ENCODE data around the gene CCDC110. TPM values are rescaled to one million over a fixed set of nuclear protein-coding genes. Genes with fewer than 3 reads are reported as not detected.

The CCDC110 gene
- total RNA-seq, 1 experiment from 2014 or later: 2.1 TPM

DNA sequence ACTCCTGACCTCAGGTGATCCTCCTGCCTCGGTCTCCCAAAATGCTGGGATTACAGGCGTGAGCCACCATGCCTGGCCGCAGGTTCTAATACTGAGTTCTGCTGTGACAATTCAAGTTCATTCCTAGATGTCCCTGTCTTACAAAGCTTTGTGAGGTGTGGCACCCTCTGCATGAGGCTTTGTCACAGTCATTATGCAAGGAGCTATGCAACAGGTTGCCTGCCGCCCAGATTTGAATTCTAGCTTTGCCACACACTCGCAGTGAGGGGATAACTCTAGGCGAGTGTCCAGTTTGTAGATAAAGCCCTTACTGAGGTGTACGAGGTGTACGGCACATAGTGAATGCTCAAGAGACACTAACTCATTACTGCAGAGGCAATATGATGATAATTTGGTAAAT lies 3.5 kb downstream of the CCDC110 start:
- TF ChIP-seq TEAD1 (CRISPR knock-in tag; IDR thresholded peaks at IDR 0.05) (no peak), ZNF396 (CRISPR knock-in tag; IDR thresholded peaks at IDR 0.05; ENCODE audit: borderline replicate concordance) (no peak), FOXK1 (CRISPR knock-in tag; IDR thresholded peaks at IDR 0.05) (no peak), TP53 (CRISPR knock-in tag; IDR thresholded peaks at IDR 0.05) (no peak), HMGA2 (CRISPR knock-in tag; IDR thresholded peaks at IDR 0.05) (no peak), NR2C2 (CRISPR knock-in tag; IDR thresholded peaks at IDR 0.05) (no peak), GABPB1 (CRISPR knock-in tag; IDR thresholded peaks at IDR 0.05) (no peak), RELA (CRISPR knock-in tag; IDR thresholded peaks at IDR 0.05; ENCODE audit: borderline replicate concordance) (no peak), MYBL2 (CRISPR knock-in tag; IDR thresholded peaks at IDR 0.05) (no peak), GRHL2 (CRISPR knock-in tag; IDR thresholded peaks at IDR 0.05; ENCODE audit: insufficient replicate concordance, severe bottlenecking) (no peak), EMX1 (CRISPR knock-in tag; IDR thresholded peaks at IDR 0.05) (no peak), ZNF317 (CRISPR knock-in tag; IDR thresholded peaks at IDR 0.05; ENCODE audit: borderline replicate concordance, low read depth) (no peak), NFE2L1 (CRISPR knock-in tag; IDR thresholded peaks at IDR 0.05) (no peak)
- TF ChIP-seq, protein P1, sequence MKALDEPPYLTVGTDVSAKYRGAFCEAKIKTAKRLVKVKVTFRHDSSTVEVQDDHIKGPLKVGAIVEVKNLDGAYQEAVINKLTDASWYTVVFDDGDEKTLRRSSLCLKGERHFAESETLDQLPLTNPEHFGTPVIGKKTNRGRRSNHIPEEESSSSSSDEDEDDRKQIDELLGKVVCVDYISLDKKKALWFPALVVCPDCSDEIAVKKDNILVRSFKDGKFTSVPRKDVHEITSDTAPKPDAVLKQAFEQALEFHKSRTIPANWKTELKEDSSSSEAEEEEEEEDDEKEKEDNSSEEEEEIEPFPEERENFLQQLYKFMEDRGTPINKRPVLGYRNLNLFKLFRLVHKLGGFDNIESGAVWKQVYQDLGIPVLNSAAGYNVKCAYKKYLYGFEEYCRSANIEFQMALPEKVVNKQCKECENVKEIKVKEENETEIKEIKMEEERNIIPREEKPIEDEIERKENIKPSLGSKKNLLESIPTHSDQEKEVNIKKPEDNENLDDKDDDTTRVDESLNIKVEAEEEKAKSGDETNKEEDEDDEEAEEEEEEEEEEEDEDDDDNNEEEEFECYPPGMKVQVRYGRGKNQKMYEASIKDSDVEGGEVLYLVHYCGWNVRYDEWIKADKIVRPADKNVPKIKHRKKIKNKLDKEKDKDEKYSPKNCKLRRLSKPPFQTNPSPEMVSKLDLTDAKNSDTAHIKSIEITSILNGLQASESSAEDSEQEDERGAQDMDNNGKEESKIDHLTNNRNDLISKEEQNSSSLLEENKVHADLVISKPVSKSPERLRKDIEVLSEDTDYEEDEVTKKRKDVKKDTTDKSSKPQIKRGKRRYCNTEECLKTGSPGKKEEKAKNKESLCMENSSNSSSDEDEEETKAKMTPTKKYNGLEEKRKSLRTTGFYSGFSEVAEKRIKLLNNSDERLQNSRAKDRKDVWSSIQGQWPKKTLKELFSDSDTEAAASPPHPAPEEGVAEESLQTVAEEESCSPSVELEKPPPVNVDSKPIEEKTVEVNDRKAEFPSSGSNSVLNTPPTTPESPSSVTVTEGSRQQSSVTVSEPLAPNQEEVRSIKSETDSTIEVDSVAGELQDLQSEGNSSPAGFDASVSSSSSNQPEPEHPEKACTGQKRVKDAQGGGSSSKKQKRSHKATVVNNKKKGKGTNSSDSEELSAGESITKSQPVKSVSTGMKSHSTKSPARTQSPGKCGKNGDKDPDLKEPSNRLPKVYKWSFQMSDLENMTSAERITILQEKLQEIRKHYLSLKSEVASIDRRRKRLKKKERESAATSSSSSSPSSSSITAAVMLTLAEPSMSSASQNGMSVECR (CRISPR knock-in tag; IDR thresholded peaks at IDR 0.05; ENCODE audit: borderline replicate concordance): no peak
- TF ChIP-seq, protein P2, sequence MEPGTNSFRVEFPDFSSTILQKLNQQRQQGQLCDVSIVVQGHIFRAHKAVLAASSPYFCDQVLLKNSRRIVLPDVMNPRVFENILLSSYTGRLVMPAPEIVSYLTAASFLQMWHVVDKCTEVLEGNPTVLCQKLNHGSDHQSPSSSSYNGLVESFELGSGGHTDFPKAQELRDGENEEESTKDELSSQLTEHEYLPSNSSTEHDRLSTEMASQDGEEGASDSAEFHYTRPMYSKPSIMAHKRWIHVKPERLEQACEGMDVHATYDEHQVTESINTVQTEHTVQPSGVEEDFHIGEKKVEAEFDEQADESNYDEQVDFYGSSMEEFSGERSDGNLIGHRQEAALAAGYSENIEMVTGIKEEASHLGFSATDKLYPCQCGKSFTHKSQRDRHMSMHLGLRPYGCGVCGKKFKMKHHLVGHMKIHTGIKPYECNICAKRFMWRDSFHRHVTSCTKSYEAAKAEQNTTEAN (CRISPR knock-in tag; IDR thresholded peaks at IDR 0.05): no peak
- TF ChIP-seq, protein P3, sequence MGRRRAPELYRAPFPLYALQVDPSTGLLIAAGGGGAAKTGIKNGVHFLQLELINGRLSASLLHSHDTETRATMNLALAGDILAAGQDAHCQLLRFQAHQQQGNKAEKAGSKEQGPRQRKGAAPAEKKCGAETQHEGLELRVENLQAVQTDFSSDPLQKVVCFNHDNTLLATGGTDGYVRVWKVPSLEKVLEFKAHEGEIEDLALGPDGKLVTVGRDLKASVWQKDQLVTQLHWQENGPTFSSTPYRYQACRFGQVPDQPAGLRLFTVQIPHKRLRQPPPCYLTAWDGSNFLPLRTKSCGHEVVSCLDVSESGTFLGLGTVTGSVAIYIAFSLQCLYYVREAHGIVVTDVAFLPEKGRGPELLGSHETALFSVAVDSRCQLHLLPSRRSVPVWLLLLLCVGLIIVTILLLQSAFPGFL (CRISPR knock-in tag; IDR thresholded peaks at IDR 0.05; ENCODE audit: borderline replicate concordance): no peak
- H3K27me3 Mint-ChIP-seq (ENCODE audit: low read depth): peaks cover 48% of the 10 kb centered on the region
- ATAC-seq: no peak
- ChIA-PET POLR2A (no interaction called here), CTCF (interaction anchor here (1.9 kb wide), 1 partner anchor 570 kb away, joined by 5 read pairs; no protein-coding TSS in a partner anchor)
- peaks cover 32% of the 10 kb centered on the region for H3K4me1 Mint-ChIP-seq
- no peak overlapping the region for H3K27ac Mint-ChIP-seq
- H3K4me3 Mint-ChIP-seq: no peak overlapping the region
- no peaks in the 10 kb centered on the region for H3K36me3 Mint-ChIP-seq
- H3K9me3 Mint-ChIP-seq: no peaks in the 10 kb centered on the region; the same call in 1 of the 2 replicates
- no peak for DNase-seq (ENCODE audit: low spot score)

DNA sequence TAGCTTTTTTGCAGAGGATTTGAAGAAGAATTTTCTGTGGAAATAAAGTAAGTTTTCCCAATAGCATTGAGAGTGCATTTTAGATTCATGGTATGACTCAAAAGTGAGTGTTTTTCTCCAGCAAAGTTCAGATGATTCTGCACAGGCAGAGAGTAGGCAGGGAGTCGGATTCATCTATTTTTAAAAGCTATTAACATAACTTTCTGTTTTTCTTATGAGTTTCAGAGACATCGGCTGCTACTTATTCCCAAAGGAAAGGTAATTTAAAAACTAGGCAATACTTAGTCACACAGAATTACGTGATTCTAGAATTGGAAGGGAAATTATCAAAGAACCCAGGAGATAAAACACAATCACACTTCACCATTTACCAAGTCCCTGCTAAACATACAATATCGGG lies 4.4 kb downstream of the CCDC110 start:
- H3K4me3 Mint-ChIP-seq: no peak overlapping the region
- ATAC-seq (no peak), DNase-seq (ENCODE audit: low spot score) (no peak)
- POLR2A ChIA-PET: no interaction called here
- peaks cover 32% of the 10 kb centered on the region for H3K4me1 Mint-ChIP-seq
- no peaks in the 10 kb centered on the region for H3K9me3 Mint-ChIP-seq
- CTCF ChIA-PET: interaction anchor here (1.9 kb wide), 1 partner anchor 571 kb away, joined by 5 read pairs; no protein-coding TSS in a partner anchor
- H3K27me3 Mint-ChIP-seq (ENCODE audit: low read depth): peaks cover 39% of the 10 kb centered on the region
- H3K36me3 Mint-ChIP-seq: no peaks in the 10 kb centered on the region
- no peak overlapping the region for H3K27ac Mint-ChIP-seq
- TF ChIP-seq CREM (CRISPR knock-in tag; IDR thresholded peaks at IDR 0.05) (no peak), HMGA2 (CRISPR knock-in tag; IDR thresholded peaks at IDR 0.05) (no peak), ZNF671 (CRISPR knock-in tag; IDR thresholded peaks at IDR 0.05) (no peak)
- TF ChIP-seq, protein P4, sequence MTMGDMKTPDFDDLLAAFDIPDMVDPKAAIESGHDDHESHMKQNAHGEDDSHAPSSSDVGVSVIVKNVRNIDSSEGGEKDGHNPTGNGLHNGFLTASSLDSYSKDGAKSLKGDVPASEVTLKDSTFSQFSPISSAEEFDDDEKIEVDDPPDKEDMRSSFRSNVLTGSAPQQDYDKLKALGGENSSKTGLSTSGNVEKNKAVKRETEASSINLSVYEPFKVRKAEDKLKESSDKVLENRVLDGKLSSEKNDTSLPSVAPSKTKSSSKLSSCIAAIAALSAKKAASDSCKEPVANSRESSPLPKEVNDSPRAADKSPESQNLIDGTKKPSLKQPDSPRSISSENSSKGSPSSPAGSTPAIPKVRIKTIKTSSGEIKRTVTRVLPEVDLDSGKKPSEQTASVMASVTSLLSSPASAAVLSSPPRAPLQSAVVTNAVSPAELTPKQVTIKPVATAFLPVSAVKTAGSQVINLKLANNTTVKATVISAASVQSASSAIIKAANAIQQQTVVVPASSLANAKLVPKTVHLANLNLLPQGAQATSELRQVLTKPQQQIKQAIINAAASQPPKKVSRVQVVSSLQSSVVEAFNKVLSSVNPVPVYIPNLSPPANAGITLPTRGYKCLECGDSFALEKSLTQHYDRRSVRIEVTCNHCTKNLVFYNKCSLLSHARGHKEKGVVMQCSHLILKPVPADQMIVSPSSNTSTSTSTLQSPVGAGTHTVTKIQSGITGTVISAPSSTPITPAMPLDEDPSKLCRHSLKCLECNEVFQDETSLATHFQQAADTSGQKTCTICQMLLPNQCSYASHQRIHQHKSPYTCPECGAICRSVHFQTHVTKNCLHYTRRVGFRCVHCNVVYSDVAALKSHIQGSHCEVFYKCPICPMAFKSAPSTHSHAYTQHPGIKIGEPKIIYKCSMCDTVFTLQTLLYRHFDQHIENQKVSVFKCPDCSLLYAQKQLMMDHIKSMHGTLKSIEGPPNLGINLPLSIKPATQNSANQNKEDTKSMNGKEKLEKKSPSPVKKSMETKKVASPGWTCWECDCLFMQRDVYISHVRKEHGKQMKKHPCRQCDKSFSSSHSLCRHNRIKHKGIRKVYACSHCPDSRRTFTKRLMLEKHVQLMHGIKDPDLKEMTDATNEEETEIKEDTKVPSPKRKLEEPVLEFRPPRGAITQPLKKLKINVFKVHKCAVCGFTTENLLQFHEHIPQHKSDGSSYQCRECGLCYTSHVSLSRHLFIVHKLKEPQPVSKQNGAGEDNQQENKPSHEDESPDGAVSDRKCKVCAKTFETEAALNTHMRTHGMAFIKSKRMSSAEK (CRISPR knock-in tag; IDR thresholded peaks at IDR 0.05; ENCODE audit: borderline replicate concordance): no peak
- TF ChIP-seq, protein P5, sequence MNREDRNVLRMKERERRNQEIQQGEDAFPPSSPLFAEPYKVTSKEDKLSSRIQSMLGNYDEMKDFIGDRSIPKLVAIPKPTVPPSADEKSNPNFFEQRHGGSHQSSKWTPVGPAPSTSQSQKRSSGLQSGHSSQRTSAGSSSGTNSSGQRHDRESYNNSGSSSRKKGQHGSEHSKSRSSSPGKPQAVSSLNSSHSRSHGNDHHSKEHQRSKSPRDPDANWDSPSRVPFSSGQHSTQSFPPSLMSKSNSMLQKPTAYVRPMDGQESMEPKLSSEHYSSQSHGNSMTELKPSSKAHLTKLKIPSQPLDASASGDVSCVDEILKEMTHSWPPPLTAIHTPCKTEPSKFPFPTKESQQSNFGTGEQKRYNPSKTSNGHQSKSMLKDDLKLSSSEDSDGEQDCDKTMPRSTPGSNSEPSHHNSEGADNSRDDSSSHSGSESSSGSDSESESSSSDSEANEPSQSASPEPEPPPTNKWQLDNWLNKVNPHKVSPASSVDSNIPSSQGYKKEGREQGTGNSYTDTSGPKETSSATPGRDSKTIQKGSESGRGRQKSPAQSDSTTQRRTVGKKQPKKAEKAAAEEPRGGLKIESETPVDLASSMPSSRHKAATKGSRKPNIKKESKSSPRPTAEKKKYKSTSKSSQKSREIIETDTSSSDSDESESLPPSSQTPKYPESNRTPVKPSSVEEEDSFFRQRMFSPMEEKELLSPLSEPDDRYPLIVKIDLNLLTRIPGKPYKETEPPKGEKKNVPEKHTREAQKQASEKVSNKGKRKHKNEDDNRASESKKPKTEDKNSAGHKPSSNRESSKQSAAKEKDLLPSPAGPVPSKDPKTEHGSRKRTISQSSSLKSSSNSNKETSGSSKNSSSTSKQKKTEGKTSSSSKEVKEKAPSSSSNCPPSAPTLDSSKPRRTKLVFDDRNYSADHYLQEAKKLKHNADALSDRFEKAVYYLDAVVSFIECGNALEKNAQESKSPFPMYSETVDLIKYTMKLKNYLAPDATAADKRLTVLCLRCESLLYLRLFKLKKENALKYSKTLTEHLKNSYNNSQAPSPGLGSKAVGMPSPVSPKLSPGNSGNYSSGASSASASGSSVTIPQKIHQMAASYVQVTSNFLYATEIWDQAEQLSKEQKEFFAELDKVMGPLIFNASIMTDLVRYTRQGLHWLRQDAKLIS (CRISPR knock-in tag; IDR thresholded peaks at IDR 0.05; ENCODE audit: borderline replicate concordance): no peak
